ENCODE data around the gene CTRB1.
"Not testable (repeated sequence)": the region's sequence is repeated elsewhere in the genome, so short reads cannot be mapped to it uniquely, and the experiment has no call there.

DNA sequence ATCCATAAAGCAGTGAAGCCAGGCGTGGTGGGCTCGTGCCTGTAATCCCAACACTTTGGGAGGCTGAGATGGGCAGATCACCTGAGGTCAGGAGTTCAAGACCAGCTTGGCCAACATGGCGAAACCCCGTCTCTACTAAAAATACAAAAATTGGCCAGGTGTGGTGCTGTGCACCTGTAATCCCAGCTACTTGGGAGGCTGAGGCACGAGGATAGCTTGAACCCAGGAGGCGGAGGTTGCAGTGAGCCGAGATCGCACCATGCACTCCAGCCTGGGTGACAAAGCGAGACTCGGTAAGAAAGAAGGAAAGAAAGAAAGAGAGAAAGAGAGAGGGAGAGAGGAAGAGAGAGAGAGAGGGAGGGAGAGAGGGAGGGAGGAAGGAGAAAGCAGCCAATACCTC lies 53.8 kb downstream of the CTRB1 start:
- TF ChIP-seq, protein P1, sequence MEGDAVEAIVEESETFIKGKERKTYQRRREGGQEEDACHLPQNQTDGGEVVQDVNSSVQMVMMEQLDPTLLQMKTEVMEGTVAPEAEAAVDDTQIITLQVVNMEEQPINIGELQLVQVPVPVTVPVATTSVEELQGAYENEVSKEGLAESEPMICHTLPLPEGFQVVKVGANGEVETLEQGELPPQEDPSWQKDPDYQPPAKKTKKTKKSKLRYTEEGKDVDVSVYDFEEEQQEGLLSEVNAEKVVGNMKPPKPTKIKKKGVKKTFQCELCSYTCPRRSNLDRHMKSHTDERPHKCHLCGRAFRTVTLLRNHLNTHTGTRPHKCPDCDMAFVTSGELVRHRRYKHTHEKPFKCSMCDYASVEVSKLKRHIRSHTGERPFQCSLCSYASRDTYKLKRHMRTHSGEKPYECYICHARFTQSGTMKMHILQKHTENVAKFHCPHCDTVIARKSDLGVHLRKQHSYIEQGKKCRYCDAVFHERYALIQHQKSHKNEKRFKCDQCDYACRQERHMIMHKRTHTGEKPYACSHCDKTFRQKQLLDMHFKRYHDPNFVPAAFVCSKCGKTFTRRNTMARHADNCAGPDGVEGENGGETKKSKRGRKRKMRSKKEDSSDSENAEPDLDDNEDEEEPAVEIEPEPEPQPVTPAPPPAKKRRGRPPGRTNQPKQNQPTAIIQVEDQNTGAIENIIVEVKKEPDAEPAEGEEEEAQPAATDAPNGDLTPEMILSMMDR (IDR thresholded peaks at IDR 0.05; ENCODE audit: poor library complexity): not testable (repeated sequence)
- not testable (repeated sequence) for TF ChIP-seq EZH2 (IDR thresholded peaks at IDR 0.05; ENCODE audit: borderline replicate concordance)

Measured in hepatocyte (in vitro differentiated cells).